Chondrocyte (in vitro differentiated cells): ENCODE results near the gene MTFR1L. TPM values are rescaled to one million over a fixed set of nuclear protein-coding genes. Genes with fewer than 3 reads are reported as not detected.

Experiments used
- DNase-seq: peaks from one replicate; pipeline ENCODE4 v3.0.0; 2021; ENCODE audit warnings: mixed read lengths, low spot score
- H3K27ac Mint-ChIP-seq: one replicate; pipeline ENCODE4 v1.8.0; 2021; ENCODE audit warnings: mild to moderate bottlenecking, moderate library complexity, mixed read lengths; ENCODE audit not compliant: unreplicated experiment
- H3K27me3 Mint-ChIP-seq: 2 replicates; pipeline ENCODE4 v1.8.0; 2021; ENCODE audit warnings: low read depth, mixed read lengths
- H3K36me3 Mint-ChIP-seq: 2 replicates; pipeline ENCODE4 v1.8.0; 2021; ENCODE audit warnings: low read depth, mixed read lengths
- H3K4me1 Mint-ChIP-seq: 2 replicates; pipeline ENCODE4 v1.8.0; 2021; ENCODE audit warnings: low read depth, mild to moderate bottlenecking, mixed read lengths
- H3K4me3 Mint-ChIP-seq: one replicate; pipeline ENCODE4 v1.8.0; 2021; ENCODE audit warnings: mild to moderate bottlenecking, moderate library complexity, mixed read lengths; ENCODE audit not compliant: unreplicated experiment
- H3K9me3 Mint-ChIP-seq: 2 replicates; pipeline ENCODE4 v1.8.0; 2021; ENCODE audit warnings: low read depth, mixed read lengths
- total RNA-seq: library from RNA; stranded (reverse); gene quantifications from 3 replicates; pipeline ENCODE4 v1.2.1, GENCODE V29; 2021
- TF ChIP-seq, protein P1 (sequence below): fragments of 200-600 bp; sonication (generic); IDR thresholded peaks from 2 replicates; pipeline ENCODE4 v1.5.0; 2021; ENCODE audit warnings: antibody characterized with exemption, mild to moderate bottlenecking, moderate library complexity

The MTFR1L gene
- total RNA-seq, 1 donor from 2014 or later, result 51.2 TPM

DNA sequence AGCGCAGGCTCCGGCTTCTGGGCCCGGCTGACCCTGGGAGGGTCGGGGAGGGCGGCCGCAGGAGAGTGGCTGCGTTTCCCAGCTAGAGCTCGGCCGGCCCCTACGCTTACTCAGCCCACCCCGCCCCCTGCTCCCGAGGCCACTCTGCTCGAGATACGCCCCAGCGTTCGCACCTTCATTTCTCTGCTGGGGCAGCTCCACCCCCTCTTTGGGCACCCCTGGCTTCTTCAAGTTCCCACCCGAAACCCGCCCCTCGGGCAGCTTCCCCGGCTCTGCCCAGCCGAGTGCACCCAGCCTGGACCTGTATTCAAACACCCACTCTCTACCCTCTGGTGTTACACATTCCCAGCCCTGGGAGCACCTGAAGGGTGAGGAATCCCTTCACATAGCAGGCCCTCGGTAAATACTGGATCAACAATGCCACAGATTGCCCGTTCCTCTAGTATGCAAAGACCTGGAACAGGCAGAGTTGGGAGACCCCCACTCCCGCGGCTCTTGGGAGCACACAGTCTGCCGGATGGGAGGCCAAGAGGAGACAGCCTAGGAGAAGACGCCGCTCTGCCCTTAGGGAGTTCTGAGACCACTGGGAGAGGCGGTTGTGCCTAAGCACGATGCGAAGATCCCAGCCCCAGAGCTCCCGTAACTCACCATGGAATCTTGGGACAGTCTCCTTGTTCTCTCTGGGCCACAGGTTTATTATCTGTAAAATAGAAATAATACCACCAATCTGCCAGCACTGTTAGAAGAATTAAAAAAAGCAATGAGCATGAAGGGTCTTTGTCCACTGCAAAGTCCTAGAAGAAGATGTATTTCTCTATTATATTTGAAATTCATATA lies 56.3 kb downstream of the MTFR1L start:
- Mint-ChIP-seq H3K36me3 (no peaks in the 10 kb centered on the region), H3K4me3 (peak overlapping the region; percentile 69), H3K9me3 (no peaks in the 10 kb centered on the region), H3K4me1 (peaks cover 23% of the 10 kb centered on the region), H3K27me3 (no peaks in the 10 kb centered on the region), H3K27ac (peak overlapping the region; percentile 61)
- no peak for DNase-seq
- TF ChIP-seq, protein P1, sequence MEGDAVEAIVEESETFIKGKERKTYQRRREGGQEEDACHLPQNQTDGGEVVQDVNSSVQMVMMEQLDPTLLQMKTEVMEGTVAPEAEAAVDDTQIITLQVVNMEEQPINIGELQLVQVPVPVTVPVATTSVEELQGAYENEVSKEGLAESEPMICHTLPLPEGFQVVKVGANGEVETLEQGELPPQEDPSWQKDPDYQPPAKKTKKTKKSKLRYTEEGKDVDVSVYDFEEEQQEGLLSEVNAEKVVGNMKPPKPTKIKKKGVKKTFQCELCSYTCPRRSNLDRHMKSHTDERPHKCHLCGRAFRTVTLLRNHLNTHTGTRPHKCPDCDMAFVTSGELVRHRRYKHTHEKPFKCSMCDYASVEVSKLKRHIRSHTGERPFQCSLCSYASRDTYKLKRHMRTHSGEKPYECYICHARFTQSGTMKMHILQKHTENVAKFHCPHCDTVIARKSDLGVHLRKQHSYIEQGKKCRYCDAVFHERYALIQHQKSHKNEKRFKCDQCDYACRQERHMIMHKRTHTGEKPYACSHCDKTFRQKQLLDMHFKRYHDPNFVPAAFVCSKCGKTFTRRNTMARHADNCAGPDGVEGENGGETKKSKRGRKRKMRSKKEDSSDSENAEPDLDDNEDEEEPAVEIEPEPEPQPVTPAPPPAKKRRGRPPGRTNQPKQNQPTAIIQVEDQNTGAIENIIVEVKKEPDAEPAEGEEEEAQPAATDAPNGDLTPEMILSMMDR, result no peak

DNA sequence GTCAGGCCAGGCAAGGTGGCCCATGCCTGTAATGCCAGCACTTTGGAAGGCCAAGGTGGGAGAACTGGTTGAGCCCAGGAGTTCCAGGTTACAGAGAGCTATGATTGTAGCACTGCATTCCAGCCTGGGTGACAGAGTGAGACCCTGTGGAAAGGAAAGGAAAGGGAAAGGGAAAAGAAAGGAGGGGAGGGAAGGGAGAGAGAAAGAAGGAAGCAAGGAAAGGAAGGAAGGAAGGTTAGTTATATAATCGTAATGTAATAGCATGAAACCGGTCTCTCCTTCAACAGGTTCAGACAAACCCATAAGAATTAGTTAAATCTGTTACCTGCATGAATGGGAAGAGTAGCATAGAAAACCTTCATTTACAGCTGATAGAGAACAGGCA lies 56.9 kb downstream of the MTFR1L start:
- Mint-ChIP-seq H3K4me1 (peaks cover 23% of the 10 kb centered on the region), H3K27me3 (no peaks in the 10 kb centered on the region), H3K4me3 (no peak overlapping the region), H3K27ac (no peak overlapping the region), H3K36me3 (no peaks in the 10 kb centered on the region), H3K9me3 (no peaks in the 10 kb centered on the region)
- no peak for DNase-seq
- TF ChIP-seq, protein P1, result no peak

DNA sequence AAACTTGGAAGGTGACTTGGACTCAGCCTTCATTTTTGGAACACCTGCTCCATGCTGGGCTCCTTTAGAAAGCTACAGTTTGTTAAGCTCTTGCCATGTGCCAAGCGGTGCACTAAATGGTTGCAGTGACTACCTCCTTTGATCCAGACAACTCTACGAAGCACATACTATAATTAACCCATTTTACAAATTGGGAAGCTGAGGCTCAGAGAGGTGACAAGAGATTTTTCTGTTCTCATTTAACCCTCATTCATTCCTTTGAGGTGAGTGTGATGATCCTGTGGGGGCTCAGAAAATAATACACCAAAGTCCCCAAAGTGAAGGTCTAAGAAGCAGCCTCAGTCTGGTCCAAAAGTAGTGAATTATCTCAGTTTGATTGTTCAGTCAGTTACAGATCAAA lies 57.4 kb downstream of the MTFR1L start:
- TF ChIP-seq, protein P1, result no peak
- Mint-ChIP-seq H3K27me3 (no peaks in the 10 kb centered on the region), H3K27ac (no peak overlapping the region), H3K36me3 (no peaks in the 10 kb centered on the region), H3K4me1 (peaks cover 23% of the 10 kb centered on the region), H3K4me3 (no peak overlapping the region), H3K9me3 (no peaks in the 10 kb centered on the region)
- no peak for DNase-seq

DNA sequence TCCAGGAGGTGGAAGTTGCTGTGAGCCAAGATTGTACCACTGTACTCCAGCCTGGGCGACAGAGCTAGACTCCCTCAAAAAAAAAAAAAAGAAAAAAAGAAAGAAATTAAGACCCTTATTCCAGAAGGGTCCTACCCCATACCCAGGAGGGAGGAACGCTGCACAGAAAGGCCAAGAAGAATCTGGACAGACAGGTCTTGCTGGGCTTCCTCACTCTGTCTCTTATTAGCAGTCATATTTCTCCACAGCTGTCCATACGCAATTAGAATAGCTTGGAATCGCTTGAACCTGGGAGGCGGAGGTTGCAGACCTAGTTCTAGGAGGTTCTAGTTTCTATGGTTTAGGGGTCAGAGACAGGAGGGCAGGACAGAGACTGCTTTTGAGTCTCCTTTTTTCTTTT lies 58.9 kb downstream of the MTFR1L start:
- DNase-seq, result no peak
- Mint-ChIP-seq H3K9me3 (no peaks in the 10 kb centered on the region), H3K4me3 (no peak overlapping the region), H3K36me3 (no peaks in the 10 kb centered on the region), H3K27me3 (no peaks in the 10 kb centered on the region), H3K27ac (no peak overlapping the region), H3K4me1 (peaks cover 16% of the 10 kb centered on the region)
- TF ChIP-seq, protein P1, result no peak

DNA sequence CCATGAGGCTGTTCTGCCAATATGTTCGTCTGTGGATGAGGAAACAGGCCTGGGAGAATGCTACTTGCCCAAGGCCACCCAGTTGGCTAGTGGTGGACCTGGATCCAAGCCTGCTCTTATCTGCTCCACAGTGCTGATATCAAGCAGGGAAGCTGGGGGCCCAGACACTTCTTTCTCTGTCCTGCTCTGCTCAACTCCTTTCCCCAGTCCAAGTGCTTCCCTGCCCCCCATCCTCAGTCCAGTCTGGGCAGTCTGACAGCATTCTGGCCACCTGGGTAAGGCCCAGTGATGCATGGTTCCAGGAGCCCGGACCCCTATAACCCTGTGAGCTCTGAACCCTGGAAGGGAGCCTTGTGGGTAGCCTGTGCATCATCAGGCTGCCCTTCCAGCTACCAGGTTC lies 59.9 kb downstream of the MTFR1L start:
- H3K4me1 Mint-ChIP-seq, result peaks cover 9% of the 10 kb centered on the region
- no peaks in the 10 kb centered on the region for H3K9me3 Mint-ChIP-seq
- H3K27me3 Mint-ChIP-seq, result no peaks in the 10 kb centered on the region
- no peak overlapping the region for H3K27ac Mint-ChIP-seq
- no peaks in the 10 kb centered on the region for H3K36me3 Mint-ChIP-seq
- DNase-seq, result no peak
- TF ChIP-seq, protein P1, result no peak
- no peak overlapping the region for H3K4me3 Mint-ChIP-seq
